HG03558 (cell line): ENCODE data around the gene USB1.

Experiments used
- ATAC-seq: cut with Tn5 transposase; IDR thresholded peaks from one replicate; pipeline ENCODE4 v1.9.1; 2021; ENCODE audit warnings: moderate number of reproducible peaks; ENCODE audit not compliant: unreplicated experiment; ENCODE audit errors: extremely low read depth

The USB1 gene

DNA sequence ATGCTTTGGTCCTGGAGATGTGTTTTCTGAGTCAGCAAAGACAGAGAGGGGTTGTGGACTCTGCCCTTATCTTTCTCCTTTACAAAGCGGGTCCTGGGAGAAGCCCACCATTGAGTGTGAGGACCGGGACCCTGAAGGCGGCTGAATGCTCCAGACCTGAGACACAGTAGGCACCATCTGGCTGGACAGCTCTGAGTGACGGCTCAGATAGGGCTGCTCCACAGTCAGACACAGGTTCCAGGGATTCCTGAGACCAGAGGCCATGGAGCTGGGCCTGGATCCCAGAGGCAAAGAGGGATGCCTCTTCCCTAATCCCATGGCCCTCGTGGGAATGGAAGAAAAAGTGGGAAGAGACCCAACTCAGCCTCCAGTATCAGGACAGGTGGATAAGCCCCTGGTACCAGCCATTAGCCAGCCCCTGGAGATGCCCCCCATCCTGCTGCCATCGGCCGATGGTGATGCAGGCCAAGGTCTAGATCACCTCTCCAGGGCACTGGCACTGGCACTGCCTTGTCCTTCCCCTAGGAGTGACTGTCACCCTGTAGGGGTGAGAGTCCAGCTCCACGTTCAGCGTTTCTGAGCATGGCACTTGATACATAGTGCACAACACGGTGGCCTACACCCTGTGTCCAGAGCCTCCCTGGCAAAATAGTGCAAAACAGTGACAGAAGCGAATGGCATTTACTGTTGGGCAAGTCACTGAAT, 29.1 kb downstream of the USB1 start:
- ATAC-seq, result no peak

GRCh38 chr16:58031016-58031800, 30.0 kb downstream of the USB1 start:
- ATAC-seq, result no peak

DNA sequence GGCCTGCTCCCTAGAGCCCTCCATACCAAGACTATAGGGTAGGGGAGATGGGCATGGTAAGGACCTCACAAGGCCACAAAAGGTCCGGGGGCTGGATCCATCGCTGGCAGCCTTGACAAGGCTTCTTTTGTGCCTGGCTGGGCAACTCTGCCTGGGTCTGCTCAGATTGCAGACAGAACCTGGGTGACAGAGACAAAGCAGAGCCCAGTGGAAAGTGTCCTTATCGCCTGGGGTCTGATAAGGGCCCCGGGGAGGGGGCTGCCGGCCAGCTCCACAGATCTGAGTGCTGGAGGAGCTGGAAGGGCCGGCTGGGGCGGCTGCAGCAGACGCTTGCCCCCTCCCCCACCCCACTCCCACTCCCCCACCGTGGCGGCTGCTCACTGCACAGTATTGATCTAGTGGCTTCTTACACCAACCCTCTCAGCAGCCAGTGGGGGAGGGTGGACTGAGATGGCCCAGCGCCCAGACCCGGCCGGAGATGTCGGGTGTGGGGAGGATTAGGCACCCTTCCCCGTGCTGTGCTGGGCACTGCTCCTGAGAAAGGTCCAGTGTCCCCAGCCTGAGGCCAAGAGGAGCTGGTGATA, 31.6 kb downstream of the USB1 start:
- no peak for ATAC-seq

- ATAC-seq, result no peak
Measured at GRCh38 chr16:58034128-58034685, 33.0 kb downstream of the USB1 start.

GRCh38 chr16:58034774-58035173, 33.6 kb downstream of the USB1 start:
- no peak for ATAC-seq

DNA sequence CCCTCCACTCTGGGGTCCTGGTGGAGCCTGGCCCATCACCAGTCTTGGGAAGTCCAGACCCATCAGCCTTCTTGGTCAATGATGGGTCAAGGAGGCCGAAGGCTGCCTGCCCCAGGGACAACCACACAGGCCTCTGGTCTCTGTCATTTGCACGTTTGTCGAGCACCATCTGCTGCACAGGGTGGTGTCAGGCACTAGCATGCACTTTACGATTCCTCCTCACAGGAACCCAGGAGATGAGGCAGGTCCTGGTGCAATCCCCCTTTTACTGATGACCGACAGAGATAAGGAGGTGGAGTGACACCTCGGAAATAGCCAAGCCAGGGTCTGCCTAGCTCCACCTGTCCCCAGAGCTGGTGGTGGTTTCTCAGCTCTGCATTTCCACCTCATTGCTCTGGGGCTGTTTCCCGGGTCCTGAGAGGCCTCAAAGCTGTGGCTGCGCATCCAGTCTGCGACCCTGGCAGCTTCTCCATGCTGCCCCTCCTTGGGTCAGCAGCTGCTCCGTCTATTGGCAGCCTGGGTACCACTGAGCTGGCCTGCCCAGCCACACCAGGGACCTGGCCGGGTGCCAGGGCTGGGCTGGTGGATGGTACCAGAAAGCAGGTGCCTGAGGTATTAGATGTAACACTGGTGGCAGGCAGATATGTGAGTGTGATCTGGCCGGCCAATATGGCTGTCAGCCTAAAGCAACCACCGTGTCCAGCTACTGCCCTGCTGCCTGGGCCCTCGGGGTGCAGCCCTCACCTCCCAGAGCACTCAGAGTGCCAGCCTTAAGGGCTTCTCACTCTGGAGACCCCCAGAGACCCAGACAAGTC, 34.4 kb downstream of the USB1 start:
- no peak for ATAC-seq

DNA sequence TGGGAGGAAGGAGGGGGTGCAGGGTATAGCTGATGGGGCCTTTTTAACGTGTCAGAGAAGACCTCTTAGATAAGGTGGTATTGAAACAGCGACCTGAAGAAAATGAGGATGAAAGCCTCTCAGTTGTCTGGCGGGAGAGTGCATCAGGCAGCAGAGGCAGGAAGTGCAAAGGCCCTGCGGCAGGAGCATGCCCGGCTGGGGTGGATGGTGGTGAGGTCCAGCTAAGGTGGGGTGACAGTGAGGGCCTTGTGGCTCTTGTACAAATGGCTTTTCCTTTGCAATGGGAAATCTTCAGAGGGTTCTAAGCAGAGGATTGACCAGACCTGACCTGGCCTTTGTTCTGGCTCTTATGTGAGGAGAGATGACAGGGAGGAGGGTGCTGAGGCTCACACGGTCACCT, 35.7 kb downstream of the USB1 start:
- ATAC-seq, result no peak

GRCh38 chr16:58037365-58038057, 36.3 kb downstream of the USB1 start:
- no peak for ATAC-seq

DNA sequence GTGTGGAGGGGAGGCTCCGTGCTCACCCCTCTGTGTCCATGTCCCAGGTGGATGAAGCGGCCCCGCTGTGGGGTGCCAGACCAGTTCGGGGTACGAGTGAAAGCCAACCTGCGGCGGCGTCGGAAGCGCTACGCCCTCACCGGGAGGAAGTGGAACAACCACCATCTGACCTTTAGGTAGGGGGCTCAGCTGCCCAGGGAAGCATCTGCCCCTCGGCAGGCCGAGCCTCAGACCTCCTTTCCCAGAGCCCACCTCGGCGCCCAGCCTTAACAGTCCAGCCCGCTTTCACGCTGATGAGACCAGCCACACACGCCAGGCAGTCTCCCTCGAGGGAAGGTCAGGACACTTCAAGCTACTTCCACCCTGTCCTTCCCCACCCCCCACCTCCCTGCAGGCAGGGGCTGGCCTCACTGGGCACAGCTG, 37.0 kb downstream of the USB1 start:
- ATAC-seq, result no peak

DNA sequence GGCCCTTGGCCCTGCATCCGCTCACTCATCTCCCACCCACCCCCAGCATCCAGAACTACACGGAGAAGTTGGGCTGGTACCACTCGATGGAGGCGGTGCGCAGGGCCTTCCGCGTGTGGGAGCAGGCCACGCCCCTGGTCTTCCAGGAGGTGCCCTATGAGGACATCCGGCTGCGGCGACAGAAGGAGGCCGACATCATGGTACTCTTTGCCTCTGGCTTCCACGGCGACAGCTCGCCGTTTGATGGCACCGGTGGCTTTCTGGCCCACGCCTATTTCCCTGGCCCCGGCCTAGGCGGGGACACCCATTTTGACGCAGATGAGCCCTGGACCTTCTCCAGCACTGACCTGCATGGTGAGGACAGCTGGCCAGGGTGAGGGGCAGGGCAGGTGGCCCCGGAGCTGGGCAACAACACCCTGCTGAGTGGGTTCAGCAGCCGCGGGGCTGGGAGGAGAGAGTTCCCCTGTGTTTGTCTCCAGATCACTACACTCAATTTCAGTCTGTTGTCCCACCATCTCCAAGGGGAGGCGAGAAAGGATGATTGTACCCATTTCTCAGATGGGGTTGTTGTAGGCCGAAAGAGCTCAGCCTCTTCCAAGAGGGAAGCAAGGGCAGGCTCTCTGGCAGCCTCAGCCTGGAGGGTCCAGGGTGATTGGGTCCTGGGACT, 38.8 kb downstream of the USB1 start:
- no peak for ATAC-seq

DNA sequence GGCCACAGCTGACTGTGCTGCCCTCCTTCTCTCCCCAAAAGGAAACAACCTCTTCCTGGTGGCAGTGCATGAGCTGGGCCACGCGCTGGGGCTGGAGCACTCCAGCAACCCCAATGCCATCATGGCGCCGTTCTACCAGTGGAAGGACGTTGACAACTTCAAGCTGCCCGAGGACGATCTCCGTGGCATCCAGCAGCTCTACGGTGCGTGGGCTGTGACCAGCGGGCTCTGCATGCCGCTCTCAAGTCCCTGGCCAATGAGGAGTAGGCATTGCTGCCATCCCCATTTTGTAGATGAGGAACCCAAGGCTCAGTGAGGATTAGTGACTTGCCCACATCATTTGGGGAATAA, 39.3 kb downstream of the USB1 start:
- no peak for ATAC-seq

- ATAC-seq, result no peak
Measured at GRCh38 chr16:58040945-58041627, 39.9 kb downstream of the USB1 start.

GRCh38 chr16:58041628-58041955, 40.4 kb downstream of the USB1 start:
- ATAC-seq, result no peak

GRCh38 chr16:58042001-58042885, 41.0 kb downstream of the USB1 start:
- no peak for ATAC-seq

- no peak for ATAC-seq
Measured at GRCh38 chr16:58042886-58043515, 41.8 kb downstream of the USB1 start.

DNA sequence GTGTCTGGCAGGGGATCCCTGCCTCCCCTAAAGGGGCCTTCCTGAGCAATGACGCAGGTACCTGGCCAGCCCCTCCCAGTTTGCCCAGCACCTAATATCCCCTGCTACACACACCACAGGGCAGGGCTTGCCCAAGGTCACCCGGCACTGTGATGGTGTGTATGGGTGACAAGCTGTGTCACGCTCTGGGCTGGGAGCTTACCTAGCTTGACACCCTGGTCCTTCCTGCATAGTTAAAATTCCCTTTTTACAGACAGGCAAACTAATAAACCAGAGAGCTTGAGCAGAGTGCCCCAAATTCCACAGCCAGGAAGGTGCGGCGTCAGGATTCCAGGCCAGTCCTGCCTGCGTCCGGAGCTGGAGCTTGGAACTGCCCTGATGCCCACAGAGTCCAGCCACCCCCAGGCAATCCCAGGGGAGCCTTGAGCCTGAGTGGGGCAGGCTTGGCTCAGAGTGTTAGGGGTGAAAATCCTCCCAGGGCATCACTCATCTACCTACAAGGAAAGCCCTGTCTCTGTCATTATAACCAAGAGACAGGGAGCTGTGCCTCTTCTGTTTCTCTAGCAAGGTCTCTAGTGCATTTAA, 42.5 kb downstream of the USB1 start:
- no peak for ATAC-seq
